Stimulated activated CD8-positive, alpha-beta memory T cell treated with anti-CD3 and anti-CD28 coated beads, Interleukin-7, amount 100 ng/mL, for 4 hours (primary cell): ENCODE data around the gene ZNF618.
"Not testable (repeated sequence)": the region's sequence is repeated elsewhere in the genome, so short reads cannot be mapped to it uniquely, and the experiment has no call there.

Experiments used
- DNase-seq, 2 donors: peaks; one replicate each; pipeline ENCODE4 v3.0.0-alpha.2; 2020; ENCODE audit warnings: low read depth in 2 of 2

Gene ZNF618

GRCh38 chr9:114038724-114039313 is 162.7 kb downstream of the ZNF618 start:
- DNase-seq, result no peak

DNA sequence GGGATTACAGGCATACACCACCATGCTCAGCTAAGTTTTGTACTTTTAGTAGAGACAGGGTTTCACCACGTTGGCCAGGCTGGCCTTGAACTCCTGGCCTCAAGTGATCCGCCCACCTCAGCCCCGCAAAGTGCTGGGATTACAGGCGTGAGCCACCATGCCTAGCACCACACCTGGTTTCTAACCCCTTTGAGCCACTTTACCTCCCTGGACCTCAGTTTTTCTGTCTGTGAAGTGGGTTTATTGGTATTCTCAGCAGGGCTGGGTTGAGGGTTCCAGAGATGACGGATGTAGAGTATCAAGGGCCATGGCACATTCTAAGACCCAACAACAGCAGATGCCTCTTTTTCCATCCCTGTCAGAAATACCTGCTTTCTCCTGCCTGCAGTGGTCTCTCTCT is 163.4 kb downstream of the ZNF618 start:
- no peak for DNase-seq

GRCh38 chr9:114043660-114044059 is 167.6 kb downstream of the ZNF618 start:
- not testable (repeated sequence) for DNase-seq

DNA sequence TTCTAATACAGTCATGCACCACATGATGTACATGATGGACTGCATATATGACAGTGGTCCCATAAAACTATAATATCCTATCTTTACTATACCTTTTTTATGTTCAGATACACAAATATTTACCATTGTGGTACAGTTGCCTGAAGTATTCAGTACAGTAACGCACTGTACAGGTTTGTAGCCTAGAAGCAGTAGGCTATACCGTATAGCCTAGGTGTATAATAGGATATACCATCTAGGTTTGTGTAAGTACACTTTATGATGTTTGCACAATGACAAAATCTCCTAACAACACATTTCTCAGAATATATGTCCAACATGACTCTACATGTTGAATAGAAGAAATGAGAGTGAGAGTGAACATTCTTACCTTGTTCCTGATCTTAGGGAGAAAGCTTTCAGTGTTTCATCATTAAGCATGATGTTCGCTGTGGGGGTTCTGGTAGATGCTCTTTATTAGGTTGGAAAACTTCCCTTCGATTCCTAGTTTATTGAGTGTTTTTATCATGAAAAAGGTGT is 170.2 kb downstream of the ZNF618 start:
- no peak for DNase-seq

GRCh38 chr9:114046875-114047274 is 170.8 kb downstream of the ZNF618 start:
- DNase-seq, result no peak

- DNase-seq, result no peak
Measured at GRCh38 chr9:114047717-114048116, 171.6 kb downstream of the ZNF618 start.

GRCh38 chr9:114048533-114049415 is 172.7 kb downstream of the ZNF618 start:
- DNase-seq, result no peak

DNA sequence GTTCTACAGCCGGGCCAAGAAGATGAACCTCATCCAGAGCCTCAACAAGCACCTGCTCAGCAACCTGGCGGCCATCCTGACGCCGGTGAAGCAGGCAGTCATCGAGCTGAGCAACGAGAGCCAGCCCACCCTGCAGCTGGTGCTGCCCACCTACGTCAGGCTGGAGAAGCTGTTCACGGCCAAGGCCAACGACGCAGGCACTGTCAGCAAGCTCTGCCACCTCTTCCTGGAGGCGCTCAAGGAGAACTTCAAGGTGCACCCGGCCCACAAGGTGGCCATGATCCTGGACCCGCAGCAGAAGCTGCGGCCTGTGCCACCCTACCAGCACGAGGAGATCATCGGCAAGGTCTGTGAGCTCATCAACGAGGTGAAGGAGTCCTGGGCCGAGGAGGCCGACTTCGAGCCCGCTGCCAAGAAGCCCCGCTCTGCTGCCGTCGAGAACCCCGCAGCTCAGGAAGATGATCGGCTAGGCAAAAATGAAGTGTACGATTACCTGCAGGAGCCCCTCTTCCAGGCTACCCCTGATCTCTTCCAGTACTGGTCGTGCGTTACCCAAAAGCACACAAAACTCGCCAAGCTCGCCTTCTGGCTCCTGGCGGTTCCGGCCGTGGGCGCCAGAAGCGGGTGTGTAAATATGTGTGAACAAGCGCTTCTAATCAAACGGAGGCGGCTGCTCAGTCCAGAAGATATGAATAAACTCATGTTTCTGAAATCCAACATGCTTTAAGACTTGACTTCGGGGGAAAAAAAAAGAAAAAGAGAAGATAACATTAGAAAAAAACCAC is 173.5 kb downstream of the ZNF618 start:
- DNase-seq, result no peak

DNA sequence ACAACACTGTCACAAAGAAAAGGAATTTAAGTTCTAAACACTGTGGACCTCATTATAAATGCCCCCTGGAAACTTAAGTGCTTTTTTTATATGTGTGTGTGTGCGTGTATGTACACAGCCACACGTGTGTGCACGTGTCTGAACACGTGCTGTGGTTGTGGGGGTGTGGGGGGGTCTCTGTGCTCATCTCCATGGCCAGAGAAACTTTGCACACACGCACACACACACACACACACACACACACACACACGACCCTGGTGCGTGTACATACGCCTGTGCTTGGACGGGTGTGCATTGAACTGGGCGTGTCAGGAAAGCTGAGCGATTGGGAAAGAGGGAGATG is 174.1 kb downstream of the ZNF618 start:
- no peak for DNase-seq

GRCh38 chr9:114050646-114051045 is 174.5 kb downstream of the ZNF618 start:
- DNase-seq, result no peak

DNA sequence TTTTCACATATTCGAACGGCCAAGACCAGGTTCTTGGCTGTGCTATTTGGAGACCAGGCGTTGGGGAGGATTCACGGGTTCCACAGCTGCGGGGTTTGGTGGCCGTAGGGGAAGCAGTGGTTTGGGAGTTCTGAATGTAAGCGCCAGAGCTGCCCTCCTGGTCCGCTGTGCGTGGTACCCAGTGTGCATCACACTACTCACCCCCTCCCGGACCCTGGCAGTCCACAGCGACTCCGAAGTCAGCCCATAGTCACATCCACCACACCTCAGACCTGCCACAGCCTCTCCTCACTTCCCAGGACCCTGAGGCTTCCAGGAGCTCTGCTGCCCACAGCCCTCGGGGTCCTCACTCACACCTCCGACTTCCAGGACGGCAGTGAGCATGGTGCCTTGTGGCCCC is 175.2 kb downstream of the ZNF618 start:
- DNase-seq, result no peak

- DNase-seq, result no peak
Measured at GRCh38 chr9:114051706-114052105, 175.6 kb downstream of the ZNF618 start.

DNA sequence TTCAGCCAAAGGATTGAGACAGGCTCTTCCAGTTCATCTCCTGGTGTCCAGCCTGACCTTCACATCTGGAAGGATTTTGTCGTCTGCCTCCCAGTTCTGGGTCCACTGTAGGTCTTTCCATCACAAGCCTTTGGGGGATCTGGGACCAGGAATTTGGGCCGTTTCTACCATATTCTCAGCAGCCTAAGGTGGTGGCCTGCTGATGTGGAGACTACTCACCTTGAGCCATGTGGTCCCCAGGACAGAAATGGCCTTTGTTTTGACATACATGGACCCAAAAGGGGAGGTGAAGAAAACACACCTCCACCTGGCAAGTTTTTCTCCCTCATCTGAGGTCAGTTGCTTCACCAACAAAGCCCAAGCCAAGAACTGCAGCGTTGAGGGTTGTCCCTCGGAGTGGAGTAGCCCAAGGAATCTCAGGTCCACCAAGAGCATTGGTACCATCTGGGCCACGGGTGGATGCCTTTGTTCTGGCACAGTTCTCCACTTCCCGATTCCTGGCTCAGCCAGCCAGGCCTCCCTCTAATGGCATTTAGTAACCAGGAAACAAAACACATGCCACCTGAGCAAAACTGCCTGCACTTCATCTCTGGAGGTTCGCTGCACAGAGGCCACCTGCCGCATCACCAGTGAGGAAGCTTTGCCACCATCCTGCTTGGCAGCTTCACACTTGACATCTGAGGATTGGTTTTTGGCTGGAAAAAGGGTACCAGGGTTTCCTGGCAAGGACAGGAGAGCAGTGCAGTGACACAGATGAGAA is 177.3 kb downstream of the ZNF618 start:
- DNase-seq, result no peak

DNA sequence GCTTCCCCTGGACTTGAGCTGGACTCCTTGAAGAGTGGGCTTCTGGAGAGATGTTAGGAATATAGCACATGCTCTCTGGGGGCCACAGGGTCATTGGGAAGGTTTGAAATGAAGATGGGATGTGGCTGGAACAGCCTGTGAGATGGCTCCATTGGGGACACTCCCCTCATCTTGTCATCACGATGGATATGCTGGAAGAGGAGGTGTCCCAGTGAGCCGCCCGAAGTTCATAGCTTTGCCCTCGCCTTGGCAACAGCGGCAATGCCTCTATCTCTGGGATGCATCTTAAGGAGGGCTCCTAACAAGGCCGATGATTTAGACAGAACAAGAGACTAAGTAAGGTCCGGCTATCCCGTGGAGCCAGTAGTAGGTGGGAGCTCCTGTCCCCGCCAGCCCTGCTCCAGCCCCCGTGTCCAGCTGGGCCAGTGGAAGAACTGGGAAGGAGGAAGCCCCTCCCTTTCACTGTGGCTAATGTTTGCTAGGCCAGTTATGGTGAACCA is 178.1 kb downstream of the ZNF618 start:
- no peak for DNase-seq

GRCh38 chr9:114055061-114055460 is 179.0 kb downstream of the ZNF618 start:
- DNase-seq, result no peak

GRCh38 chr9:114055894-114056293 is 179.8 kb downstream of the ZNF618 start:
- no peak for DNase-seq

DNA sequence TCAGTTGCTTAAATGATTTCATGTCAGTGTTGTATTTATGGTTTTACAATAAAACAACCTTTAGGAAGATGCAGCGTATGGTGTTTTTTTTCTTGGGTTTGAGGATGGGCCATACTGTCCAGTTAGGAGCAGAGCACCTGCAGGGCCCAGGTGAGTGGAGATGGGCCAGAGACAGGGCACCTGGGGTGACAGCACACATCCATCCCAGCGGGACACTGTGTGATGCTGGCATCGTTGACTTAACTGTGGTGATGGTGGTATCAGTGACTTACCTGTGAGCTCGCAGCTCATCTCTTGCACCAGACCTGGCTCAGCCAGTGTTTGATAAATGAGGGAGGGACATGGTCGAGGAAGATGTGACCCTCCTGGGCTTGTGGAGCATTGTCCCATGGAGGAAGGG is 180.4 kb downstream of the ZNF618 start:
- DNase-seq, result no peak

GRCh38 chr9:114057161-114057885 is 181.2 kb downstream of the ZNF618 start:
- DNase-seq, result no peak

GRCh38 chr9:114058688-114059046 is 182.6 kb downstream of the ZNF618 start:
- no peak for DNase-seq

DNA sequence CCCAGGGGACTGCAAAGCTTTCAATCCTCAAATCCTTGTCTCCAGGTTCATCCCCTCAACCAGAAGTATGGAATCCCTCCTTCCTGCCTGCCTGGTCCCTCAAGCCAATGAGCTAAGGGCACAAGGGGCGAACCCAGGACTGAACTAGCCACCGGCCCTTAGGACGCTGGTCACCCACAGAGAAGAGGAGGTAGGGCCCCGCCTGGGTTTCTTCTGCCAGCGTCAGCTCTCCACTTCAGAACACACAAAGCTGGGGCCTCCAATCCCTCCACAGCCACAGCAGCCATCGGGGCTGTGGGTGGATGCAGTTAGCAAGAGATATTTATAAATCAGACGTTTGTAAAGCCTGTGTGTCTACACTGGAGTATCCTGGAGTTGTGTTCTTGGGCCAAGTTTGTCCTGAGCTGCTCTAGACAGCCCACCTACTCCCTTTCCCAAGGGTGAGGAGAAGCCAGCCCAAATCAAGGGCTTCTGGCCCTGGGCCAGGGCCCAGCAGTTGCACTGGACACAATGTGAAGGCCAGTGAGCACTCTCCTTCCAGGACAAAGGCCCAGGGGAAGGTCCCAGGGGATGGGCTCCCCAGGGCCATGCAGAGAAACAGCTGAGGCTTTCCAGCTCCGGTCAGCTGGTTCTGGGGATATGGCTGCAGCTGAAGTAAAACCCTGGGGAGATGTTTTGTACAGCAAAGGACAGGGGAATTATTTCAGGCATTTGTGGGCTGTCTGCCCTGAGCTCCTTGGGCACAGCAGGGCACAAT is 183.1 kb downstream of the ZNF618 start:
- no peak for DNase-seq
